22Rv1 (cell line): Measurements from ENCODE around the gene AP4E1.
"Not testable (repeated sequence)": the region's sequence is repeated elsewhere in the genome, so short reads cannot be mapped to it uniquely, and the experiment has no call there.

ENCODE experiments used
- H3K27ac ChIP-seq: fragments of 450-650 bp; 2 replicates; pipeline ENCODE4 v1.5.1; 2017
- ZFX ChIP-seq: fragments of 450-650 bp; IDR thresholded peaks from 2 replicates; pipeline ENCODE4 v1.6.1; 2017; ENCODE audit warnings: antibody characterized with exemption, borderline replicate concordance
- TF ChIP-seq, protein P1 (sequence below): fragments of 450-650 bp; IDR thresholded peaks from 2 replicates; pipeline ENCODE4 v1.5.1; 2017; ENCODE audit warnings: mild to moderate bottlenecking

The AP4E1 gene

GRCh38 chr15:50933341-50933740, 24.9 kb downstream of the AP4E1 start:
- no peak overlapping the region for H3K27ac ChIP-seq
- TF ChIP-seq, protein P1, sequence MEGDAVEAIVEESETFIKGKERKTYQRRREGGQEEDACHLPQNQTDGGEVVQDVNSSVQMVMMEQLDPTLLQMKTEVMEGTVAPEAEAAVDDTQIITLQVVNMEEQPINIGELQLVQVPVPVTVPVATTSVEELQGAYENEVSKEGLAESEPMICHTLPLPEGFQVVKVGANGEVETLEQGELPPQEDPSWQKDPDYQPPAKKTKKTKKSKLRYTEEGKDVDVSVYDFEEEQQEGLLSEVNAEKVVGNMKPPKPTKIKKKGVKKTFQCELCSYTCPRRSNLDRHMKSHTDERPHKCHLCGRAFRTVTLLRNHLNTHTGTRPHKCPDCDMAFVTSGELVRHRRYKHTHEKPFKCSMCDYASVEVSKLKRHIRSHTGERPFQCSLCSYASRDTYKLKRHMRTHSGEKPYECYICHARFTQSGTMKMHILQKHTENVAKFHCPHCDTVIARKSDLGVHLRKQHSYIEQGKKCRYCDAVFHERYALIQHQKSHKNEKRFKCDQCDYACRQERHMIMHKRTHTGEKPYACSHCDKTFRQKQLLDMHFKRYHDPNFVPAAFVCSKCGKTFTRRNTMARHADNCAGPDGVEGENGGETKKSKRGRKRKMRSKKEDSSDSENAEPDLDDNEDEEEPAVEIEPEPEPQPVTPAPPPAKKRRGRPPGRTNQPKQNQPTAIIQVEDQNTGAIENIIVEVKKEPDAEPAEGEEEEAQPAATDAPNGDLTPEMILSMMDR = no peak
- no peak for TF ChIP-seq ZFX

DNA sequence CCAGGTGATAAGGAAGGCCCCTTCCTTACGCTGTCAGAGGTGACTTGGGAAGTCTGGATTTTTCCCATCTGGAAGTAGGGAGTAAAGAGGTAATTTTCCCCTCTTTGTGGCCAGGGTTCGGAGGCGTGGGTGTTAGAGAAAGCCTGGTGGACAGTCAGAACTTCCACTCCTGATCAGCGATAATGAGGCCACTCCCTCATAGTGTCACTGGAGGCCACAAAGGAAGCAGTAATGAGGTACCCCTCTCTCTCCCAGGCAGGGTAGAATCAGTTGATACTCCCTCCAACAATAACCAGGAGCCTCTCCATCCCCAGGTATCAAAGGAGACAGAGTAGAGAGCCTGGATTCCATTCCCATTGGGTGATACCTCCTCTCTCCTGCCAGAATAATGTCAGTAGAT, 30.0 kb downstream of the AP4E1 start:
- TF ChIP-seq, protein P1 = no peak
- no peak for TF ChIP-seq ZFX

DNA sequence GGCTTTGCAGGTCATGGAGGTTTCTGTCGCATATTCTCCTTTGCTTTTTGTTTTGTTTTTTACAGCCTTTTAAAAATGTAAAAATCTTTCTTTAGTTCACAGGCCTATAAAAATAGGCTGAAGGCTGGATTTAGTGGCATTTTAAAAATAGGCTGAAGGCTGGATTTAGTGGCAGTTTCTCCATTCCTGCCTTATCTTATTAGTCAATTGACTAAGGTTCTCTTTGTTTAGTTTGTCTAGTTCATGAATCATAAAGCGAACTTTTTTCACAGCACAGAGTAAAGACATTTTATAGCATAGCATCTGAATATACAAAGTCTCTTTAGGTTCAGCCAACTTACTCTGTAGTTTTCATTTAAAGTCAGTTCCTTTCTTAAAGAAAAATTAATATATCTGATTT, 31.4 kb downstream of the AP4E1 start:
- TF ChIP-seq, protein P1 = no peak
- no peak for TF ChIP-seq ZFX

More for the DNA sequence above, 30.0 kb downstream of the AP4E1 start:
- H3K27ac ChIP-seq = no peak overlapping the region

DNA sequence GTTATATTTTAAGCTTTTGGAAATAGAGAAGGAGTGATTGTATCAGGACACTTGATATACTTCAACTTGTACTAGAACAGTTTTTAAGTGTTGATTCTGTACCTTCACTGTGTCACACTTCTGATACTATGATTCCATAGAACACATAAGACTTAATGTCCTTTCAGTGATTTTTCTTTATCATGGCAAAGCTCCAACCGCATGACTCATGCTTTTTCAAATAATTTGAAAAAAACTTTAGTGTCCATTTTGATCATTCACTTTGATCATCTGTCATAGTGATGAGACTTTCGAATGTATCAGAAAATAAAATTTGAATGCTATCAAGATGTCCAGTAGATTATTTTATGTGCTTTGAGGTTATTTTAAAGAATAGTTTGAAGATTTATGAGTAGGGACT, 32.0 kb downstream of the AP4E1 start:
- no peak overlapping the region for H3K27ac ChIP-seq
- TF ChIP-seq ZFX = no peak
- TF ChIP-seq, protein P1 = no peak

More for the DNA sequence above, 31.4 kb downstream of the AP4E1 start:
- no peak overlapping the region for H3K27ac ChIP-seq

GRCh38 chr15:50943638-50944037, 35.2 kb downstream of the AP4E1 start:
- no peak overlapping the region for H3K27ac ChIP-seq
- TF ChIP-seq ZFX = no peak
- TF ChIP-seq, protein P1 = no peak

DNA sequence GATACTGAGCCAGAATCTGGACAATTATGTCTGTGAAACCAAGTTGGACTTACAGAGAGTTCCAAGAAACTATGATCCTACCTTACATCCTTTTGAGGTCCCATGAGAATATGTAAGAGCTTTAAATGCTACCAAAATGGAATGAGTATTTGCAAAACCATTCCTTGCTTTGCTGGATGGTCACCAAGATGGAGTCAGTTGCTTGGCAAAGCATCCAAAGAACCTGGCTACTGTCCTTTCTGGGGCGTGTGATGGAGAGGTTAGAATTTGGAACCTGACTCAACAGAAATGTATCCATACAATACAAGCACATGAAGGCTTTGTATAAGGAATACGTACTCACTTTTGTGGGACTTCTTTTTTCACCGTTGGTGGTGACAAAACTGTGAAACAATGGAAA, 36.2 kb downstream of the AP4E1 start:
- no peak for TF ChIP-seq ZFX
- TF ChIP-seq, protein P1 = no peak
- H3K27ac ChIP-seq = no peak overlapping the region

GRCh38 chr15:50945725-50946124, 37.2 kb downstream of the AP4E1 start:
- TF ChIP-seq, protein P1 = no peak
- no peak for TF ChIP-seq ZFX
- no peak overlapping the region for H3K27ac ChIP-seq

DNA sequence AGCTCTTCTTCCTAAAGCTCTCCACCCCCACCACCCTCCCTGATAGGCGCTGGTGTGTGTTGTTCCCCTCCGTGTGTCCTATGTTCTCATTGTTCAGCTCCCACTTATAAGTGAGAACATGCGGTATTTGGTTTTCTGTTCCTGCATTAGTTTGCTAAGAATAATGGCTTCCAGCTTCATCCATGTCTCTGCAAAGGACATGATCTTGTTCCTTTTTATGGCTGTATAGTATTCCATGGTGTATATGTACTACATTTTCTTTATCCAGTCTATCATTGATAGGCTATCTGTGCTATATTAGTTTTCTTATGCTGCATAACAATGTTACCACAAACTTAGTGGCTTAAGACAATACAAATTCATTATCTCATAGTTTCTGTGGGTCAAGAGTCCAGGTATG, 42.3 kb downstream of the AP4E1 start:
- not testable (repeated sequence) for H3K27ac ChIP-seq
